Brain microvascular endothelial cell (primary cell): ENCODE results near the gene NTN3.
"Not testable (repeated sequence)": the region's sequence is repeated elsewhere in the genome, so short reads cannot be mapped to it uniquely, and the experiment has no call there.

ENCODE experiments used
- DNase-seq: peaks from one replicate; pipeline ENCODE4 v3.0.0-alpha.2; 2020
- H3K27ac ChIP-seq: fragments of 250-450 bp; sonication (Bioruptor Pico); 2 replicates; pipeline ENCODE4 v1.5.1; 2020; ENCODE audit warnings: mild to moderate bottlenecking, moderate library complexity
- H3K27me3 ChIP-seq: fragments of 250-450 bp; sonication (Bioruptor Pico); replicated peaks from 2 replicates; pipeline ENCODE4 v1.5.1; 2020; ENCODE audit warnings: mild to moderate bottlenecking
- H3K36me3 ChIP-seq: fragments of 250-450 bp; sonication (Bioruptor Pico); replicated peaks from 2 replicates; pipeline ENCODE4 v1.5.1; 2020; ENCODE audit warnings: mild to moderate bottlenecking
- H3K4me3 ChIP-seq: 2 replicates; pipeline ENCODE4 v1.5.1; 2011; ENCODE audit warnings: low read depth, mild to moderate bottlenecking, control low read depth, low read length, moderate library complexity
- CTCF ChIP-seq: IDR thresholded peaks from 2 replicates; pipeline ENCODE4 v1.5.1; 2011; ENCODE audit warnings: low read depth, mild to moderate bottlenecking, moderate library complexity, low read length, control low read depth, inconsistent platforms; ENCODE audit errors: missing control alignments
- in situ Hi-C: cut with HindIII; loops from 2 replicates; pipeline ENCODE4 v1.10.0; 2017; ENCODE audit warnings: low sequenced_read_pairs, low pct_ligation_motif_present

Gene NTN3

GRCh38 chr16:2476741-2477140 lies 5.6 kb downstream of the NTN3 start:
- H3K4me3 ChIP-seq: no peak overlapping the region
- no peaks in the 10 kb centered on the region for H3K36me3 ChIP-seq
- in situ Hi-C loops: no loop called here
- TF ChIP-seq CTCF: no peak
- no peak for DNase-seq
- H3K27me3 ChIP-seq: no peaks in the 10 kb centered on the region
- H3K27ac ChIP-seq: no peak overlapping the region

- DNase-seq: no peak
- no peaks in the 10 kb centered on the region for H3K36me3 ChIP-seq
- in situ Hi-C loops: no loop called here
- no peaks in the 10 kb centered on the region for H3K27me3 ChIP-seq
- H3K4me3 ChIP-seq: no peak overlapping the region
- no peak overlapping the region for H3K27ac ChIP-seq
- no peak for TF ChIP-seq CTCF
Measured at GRCh38 chr16:2477327-2477726, 6.2 kb downstream of the NTN3 start.

- in situ Hi-C loops: no loop called here
- DNase-seq: no peak
- Histone ChIP-seq H3K4me3 (no peak overlapping the region), H3K27me3 (no peaks in the 10 kb centered on the region), H3K27ac (no peak overlapping the region), H3K36me3 (no peaks in the 10 kb centered on the region)
- TF ChIP-seq CTCF: no peak
Measured at GRCh38 chr16:2478279-2478678, 7.2 kb downstream of the NTN3 start.

- H3K4me3 ChIP-seq, H3K27me3 ChIP-seq, H3K36me3 ChIP-seq, DNase-seq, H3K27ac ChIP-seq, in situ Hi-C loops: not testable (repeated sequence)
Measured at GRCh38 chr16:2479996-2480395, 8.9 kb downstream of the NTN3 start.

- Histone ChIP-seq H3K27me3 (no peaks in the 10 kb centered on the region), H3K4me3 (no peak overlapping the region), H3K27ac (no peak overlapping the region), H3K36me3 (no peaks in the 10 kb centered on the region)
- DNase-seq: no peak
- no peak for TF ChIP-seq CTCF
- in situ Hi-C loops: no loop called here
Measured at GRCh38 chr16:2480948-2481347, 9.9 kb downstream of the NTN3 start.

- Histone ChIP-seq H3K36me3 (no peaks in the 10 kb centered on the region), H3K27me3 (no peaks in the 10 kb centered on the region), H3K4me3 (no peak overlapping the region), H3K27ac (no peak overlapping the region)
- DNase-seq: no peak
- in situ Hi-C loops: no loop called here
- TF ChIP-seq CTCF: no peak
Measured at GRCh38 chr16:2481676-2482075, 10.6 kb downstream of the NTN3 start.
